ENCODE results near the gene TRIM17. TPM values are rescaled to one million over a fixed set of nuclear protein-coding genes. Genes with fewer than 3 reads are reported as not detected.
"Not testable (repeated sequence)": the region's sequence is repeated elsewhere in the genome, so short reads cannot be mapped to it uniquely, and the experiment has no call there.

The TRIM17 gene
- polyA plus RNA-seq, 1 donor from 2014 or later: 0.14 TPM

- TF ChIP-seq REST (IDR thresholded peaks at IDR 0.05; ENCODE audit: borderline replicate concordance): no peak
- no peak for TF ChIP-seq POLR2AphosphoS5 (IDR thresholded peaks at IDR 0.05)
These were observed 18.0 kb upstream of the TRIM17 start (continued) for GRCh38 chr1:228434689-228435088.

- H3K4me2 ChIP-seq (ENCODE audit: low read length); H3K9ac ChIP-seq (ENCODE audit: low read length); H2AFZ ChIP-seq (ENCODE audit: low read depth, low read length); H3K4me3 ChIP-seq (ENCODE audit: low read length); H4K20me1 ChIP-seq (ENCODE audit: insufficient read depth); H3K9me2 ChIP-seq (ENCODE audit: insufficient read depth, low read length); H3K27ac ChIP-seq (ENCODE audit: low read length); H3K27me3 ChIP-seq (ENCODE audit: insufficient read depth, low read depth, low read length); H3F3A ChIP-seq (ENCODE audit: insufficient read depth, low read length, poor library complexity, severe bottlenecking); H3K9me3 ChIP-seq (ENCODE audit: low read length); H3K79me2 ChIP-seq (replicated peaks; ENCODE audit: insufficient read depth, low read length); H3K36me3 ChIP-seq (ENCODE audit: insufficient read depth, low read length): not testable (repeated sequence)
These were observed 16.8 kb upstream of the TRIM17 start for GRCh38 chr1:228433337-228434053.

- H3K9me2 ChIP-seq (ENCODE audit: insufficient read depth, low read length): no peaks in the 10 kb centered on the region
- no peak overlapping the region for H3K27ac ChIP-seq (ENCODE audit: low read length)
- TF ChIP-seq MXI1 (conservative IDR thresholded peaks at IDR 0.05; ENCODE audit: poor library complexity, severe bottlenecking): no peak
- no peak for TF ChIP-seq RAD21 (conservative IDR thresholded peaks at IDR 0.05)
- no peak for TF ChIP-seq POLR2AphosphoS5 (IDR thresholded peaks at IDR 0.05)
- TF ChIP-seq EZH2 (IDR thresholded peaks at IDR 0.05; ENCODE audit: borderline replicate concordance, insufficient read depth, low read length, poor library complexity, severe bottlenecking): no peak
- TF ChIP-seq EP300 (conservative IDR thresholded peaks at IDR 0.05; ENCODE audit: poor library complexity, severe bottlenecking): no peak
- no peak for TF ChIP-seq SMC3 (conservative IDR thresholded peaks at IDR 0.05; ENCODE audit: poor library complexity)
- no peak for TF ChIP-seq CTCF (IDR thresholded peaks at IDR 0.05; ENCODE audit: poor library complexity, severe bottlenecking)
- no peak for TF ChIP-seq REST (IDR thresholded peaks at IDR 0.05; ENCODE audit: borderline replicate concordance)
- no peak for TF ChIP-seq TAF1 (IDR thresholded peaks at IDR 0.05; ENCODE audit: low read depth)
- H3K36me3 ChIP-seq (ENCODE audit: insufficient read depth, low read length): no peaks in the 10 kb centered on the region
- no peaks in the 10 kb centered on the region for H3K9me3 ChIP-seq (ENCODE audit: low read length)
- no peaks in the 10 kb centered on the region for H3K27me3 ChIP-seq (ENCODE audit: insufficient read depth, low read depth, low read length)
- H3K4me3 ChIP-seq (ENCODE audit: low read length): no peak overlapping the region
- no peaks in the 10 kb centered on the region for H4K20me1 ChIP-seq (ENCODE audit: insufficient read depth)
- no peak overlapping the region for H2AFZ ChIP-seq (ENCODE audit: low read depth, low read length)
- H3K4me2 ChIP-seq (ENCODE audit: low read length): no peak overlapping the region
- H3F3A ChIP-seq (ENCODE audit: insufficient read depth, low read length, poor library complexity, severe bottlenecking): no peaks in the 10 kb centered on the region
- no peaks in the 10 kb centered on the region for H3K79me2 ChIP-seq (replicated peaks; ENCODE audit: insufficient read depth, low read length)
- H3K9ac ChIP-seq (ENCODE audit: low read length): no peak overlapping the region
These were observed 13.6 kb upstream of the TRIM17 start for GRCh38 chr1:228430243-228430642.
